Breast epithelium (tissue), 3 donors: Measurements from ENCODE around the gene NRROS.

ENCODE experiments used
- CTCF ChIP-seq, 3 donors: fragments of 450-650 bp; IDR thresholded peaks; one replicate each; pipeline ENCODE4 v1.5.1; 2016 to 2017; ENCODE audit warnings: antibody characterized with exemption in 3 of 3, mild to moderate bottlenecking in 3 of 3, moderate library complexity in 3 of 3
- POLR2A ChIP-seq: fragments of 450-650 bp; IDR thresholded peaks from one replicate; pipeline ENCODE4 v1.6.1; 2016; ENCODE audit warnings: antibody characterized with exemption, mild to moderate bottlenecking, moderate library complexity
- POLR2AphosphoS5 ChIP-seq, 3 donors: sonication (generic); formaldehyde crosslinking; IDR thresholded peaks; one replicate each; pipeline ENCODE4 v1.6.1; 2017; ENCODE audit warnings: antibody characterized with exemption in 3 of 3

GRCh38 chr3:196706731-196707130 is 67.2 kb downstream of the NRROS start:
- TF ChIP-seq POLR2AphosphoS5 (IDR thresholded peaks at IDR 0.05), result no peak
- TF ChIP-seq POLR2A, result no peak
- TF ChIP-seq CTCF (IDR thresholded peaks at IDR 0.05), result no peak
